Activated CD4-positive, CD25-positive, alpha-beta regulatory T cell treated with anti-CD3 and anti-CD28 coated beads, Interleukin-2, amount 50 U/mL, for 16 hours (primary cell): Measurements from ENCODE around the gene ZNF785.
A peak's percentile ranks its signal among the peaks of the same experiment; 100 is the strongest.
"Not testable (repeated sequence)": the region's sequence is repeated elsewhere in the genome, so short reads cannot be mapped to it uniquely, and the experiment has no call there.

Experiments
- DNase-seq: peaks from one replicate; pipeline ENCODE4 v3.0.0-alpha.2; 2020; ENCODE audit warnings: low read depth, low spot score

The ZNF785 gene

DNA sequence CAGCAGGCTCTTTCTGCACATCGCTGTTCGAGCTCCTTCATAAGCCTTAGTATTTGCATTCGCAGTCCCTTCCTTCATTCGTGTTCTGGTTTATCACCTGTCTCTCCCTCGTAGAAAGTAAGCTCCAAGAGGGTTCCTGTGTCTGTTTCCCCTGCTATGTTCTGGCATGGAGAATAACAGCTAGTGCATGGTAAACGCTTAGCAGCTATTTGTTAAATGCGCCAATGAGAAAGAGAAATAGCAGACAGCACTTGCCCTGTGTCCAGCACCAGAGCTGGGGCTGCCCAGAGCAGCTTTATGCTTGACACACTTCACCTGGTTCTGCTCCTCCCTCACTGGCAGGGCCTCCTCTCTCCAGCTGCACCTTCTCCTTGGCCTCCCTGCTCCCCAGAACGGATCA, 19.5 kb downstream of the ZNF785 start:
- DNase-seq = no peak

DNA sequence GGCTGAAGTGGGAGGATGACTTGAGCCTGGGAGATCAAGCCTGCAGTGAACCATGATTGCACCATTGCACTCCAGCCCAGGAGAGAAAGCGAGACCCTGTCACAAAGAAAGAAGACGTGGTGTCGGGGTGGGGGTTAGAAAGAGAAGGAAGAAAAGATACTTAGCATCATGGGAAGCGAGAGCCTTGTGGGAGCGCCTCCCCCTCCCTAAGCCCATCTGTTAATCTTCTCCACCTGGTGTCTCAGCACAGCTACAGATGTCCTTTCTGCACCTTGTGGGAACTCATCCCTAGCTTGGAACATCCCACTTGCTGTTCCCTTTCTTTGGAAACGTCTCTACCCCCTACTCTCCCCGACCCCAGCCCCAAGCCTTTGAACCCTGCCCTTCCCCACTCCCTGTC, 20.0 kb downstream of the ZNF785 start:
- no peak for DNase-seq

DNA sequence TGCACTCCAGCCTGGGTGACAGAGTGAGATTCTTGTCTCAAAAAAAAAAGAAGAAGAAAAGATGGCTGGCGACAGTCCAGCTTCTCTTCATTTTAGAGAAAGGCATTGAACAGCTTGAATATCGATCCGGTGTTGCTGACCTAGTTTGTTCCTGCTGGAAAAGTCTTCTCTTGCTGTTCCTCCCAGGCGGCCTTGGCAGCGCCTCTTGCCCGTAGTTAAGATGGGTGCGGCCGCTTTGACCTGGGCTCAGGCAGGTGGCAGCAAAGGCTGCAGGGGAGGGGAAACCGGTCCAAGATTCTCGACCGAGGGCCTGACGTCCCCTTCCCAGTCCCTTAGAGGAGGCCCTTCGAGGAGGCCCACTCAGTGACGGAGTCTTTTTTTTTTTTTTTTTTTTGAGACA, 23.5 kb downstream of the ZNF785 start:
- DNase-seq = no peak

DNA sequence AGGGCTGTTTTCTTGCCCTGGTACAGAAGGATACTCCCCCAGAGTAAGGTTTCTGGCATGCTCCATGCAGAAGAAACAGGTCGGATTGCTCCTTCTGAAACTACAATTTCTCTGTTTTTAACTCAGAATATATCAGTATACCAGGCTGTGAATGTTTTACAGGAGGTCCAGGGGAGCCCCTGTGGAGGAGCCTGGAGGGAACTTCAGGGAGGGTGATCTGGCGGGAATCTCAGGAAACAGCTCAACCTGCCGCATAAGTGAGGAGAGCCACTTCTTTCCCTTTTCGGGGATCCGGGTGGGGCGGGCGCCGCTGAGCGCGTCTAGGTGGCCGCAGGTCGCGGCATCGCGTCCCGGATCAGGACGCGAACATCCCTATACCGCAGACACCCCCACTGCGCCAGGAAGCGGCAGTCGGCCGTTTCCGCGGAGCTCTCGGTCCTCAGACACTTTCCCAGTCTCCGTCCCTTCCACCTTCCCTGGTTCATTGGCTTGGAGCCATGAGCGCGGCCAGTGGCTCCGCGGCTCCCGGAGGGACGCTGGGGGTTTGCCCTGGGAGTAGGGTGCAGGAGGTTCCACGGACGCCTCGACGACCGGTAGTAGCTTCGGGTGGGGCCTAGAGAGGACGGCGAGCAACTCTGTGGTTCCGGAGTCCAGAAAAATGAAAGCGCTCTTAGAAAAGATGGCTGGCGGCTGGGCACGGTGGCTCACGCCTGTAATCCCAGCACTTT, 24.2 kb downstream of the ZNF785 start:
- DNase-seq = no peak

DNA sequence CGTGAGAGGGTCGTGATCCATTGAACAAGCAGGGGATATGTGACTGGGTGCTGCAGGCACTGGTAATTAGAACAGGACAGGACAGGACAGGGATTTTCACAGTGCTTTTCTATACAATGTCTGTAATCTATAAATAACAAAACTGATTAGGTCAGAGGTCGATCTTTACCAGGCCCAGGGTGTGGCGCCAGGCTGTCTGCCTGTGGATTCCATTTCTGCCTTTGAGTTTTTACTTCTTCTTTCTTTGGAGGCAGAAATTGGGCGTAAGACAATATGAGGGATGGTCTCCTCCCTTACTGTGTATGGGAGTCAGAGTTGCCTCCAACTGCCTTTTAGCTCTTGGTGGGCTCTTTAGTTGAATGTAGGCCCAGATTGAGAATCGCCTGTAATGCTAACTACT, 25.8 kb downstream of the ZNF785 start:
- DNase-seq = no peak

DNA sequence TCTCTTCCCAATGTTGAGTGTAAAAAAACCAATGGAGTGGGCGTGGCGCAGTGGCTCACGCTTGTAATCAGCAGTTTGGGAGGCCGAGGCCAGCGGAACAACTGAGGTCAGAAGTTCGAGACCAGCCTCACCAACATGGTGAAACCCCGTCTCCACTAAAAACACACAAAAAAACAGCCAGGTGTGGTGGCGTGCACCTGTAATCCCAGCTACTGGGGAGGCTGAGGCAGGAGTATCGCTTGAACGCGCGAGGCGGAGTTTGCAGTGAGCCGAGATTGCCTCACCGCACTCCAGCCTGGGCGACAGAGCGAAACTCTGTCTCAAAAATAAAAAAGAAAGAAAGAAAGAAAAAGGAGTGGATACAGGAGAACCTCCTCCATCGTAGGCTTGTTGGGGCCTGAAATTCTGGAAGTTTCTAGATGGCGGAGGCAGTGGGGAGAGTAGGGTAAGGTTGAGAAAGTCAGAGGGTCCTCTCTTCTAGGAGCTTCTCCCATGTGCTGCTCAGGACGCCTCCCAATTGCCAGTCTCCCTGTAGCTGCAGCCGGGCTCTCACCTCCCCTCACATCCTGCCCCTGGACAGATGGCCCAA, 26.6 kb downstream of the ZNF785 start:
- DNase-seq = no peak

GRCh38 chr16:30557957-30558788, 27.3 kb downstream of the ZNF785 start, which contains the start of gene ZNF764:
Gene ZNF764 (minus strand): TSS chr16:30558374. CDS start chr16:30558182, 192 bp downstream.
- peak; percentile 96 for DNase-seq

DNA sequence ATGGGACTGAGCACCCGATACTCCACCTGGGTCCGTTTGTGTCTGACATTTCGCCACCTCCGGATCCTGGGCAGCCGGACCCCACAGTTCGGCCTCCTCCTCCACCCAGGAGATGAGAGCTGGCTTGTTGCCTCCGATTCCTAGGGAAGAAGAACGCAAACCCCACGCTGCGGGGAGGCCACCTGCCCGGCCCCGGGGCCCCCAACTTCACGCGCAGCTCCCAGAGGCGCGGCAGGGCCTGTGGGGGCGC, 27.9 kb downstream of the ZNF785 start:
- DNase-seq = no peak

DNA sequence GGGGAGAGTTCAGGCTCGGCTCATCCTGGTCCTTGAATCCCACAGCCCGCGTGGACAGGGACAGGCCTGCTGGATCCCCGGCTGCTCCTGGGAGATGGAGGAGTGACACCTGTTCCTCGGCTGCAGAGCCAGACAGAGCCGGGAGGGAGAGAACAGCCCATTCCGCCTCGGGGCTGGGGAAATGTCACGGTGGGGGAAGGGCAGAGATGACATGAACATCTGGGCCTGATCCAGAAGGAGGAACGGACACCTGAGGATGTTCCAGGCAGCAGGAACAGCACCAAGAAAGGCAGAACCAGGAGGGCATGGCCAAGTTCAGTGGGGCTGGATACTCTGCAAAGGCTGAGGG, 29.4 kb downstream of the ZNF785 start:
- DNase-seq = no peak

DNA sequence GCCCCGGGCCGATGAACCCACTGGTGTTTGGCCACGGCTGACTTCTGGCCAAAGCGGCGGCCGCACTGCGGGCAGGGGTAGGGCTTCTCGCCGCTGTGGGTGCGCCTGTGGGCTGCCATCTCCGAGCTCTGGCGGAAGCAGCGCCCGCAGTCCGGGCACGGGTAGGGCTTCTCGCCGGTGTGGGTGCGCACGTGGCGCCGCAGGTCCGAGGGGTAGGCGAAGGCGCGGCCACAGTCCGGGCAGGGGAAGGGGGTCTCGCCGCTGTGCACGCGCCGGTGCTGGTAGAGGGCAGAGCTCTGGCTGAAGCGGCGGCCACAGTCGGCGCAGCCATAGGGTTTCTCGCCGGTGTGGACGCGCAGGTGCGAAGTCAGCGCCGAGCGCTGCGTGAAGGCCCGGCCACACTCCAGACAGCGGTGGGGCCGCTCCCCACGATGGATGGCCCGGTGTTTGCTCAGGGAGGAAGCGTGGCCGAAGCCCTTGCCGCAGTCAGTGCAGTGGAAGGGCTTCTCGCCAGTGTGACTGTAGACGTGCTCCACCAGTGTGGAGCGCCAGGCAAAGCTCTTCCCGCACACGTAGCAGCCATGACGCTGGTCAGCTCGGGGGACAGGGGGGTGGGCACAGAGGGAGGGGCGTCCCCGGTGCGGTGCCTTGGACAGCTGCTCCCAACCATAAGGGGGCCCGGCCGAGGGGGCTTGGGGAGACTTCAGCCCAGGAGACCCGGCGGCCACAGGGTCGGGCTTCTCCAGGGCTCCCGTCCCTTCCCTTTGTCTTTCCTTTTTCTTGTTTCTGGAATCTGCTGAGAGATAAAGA, 30.0 kb downstream of the ZNF785 start:
- no peak for DNase-seq

DNA sequence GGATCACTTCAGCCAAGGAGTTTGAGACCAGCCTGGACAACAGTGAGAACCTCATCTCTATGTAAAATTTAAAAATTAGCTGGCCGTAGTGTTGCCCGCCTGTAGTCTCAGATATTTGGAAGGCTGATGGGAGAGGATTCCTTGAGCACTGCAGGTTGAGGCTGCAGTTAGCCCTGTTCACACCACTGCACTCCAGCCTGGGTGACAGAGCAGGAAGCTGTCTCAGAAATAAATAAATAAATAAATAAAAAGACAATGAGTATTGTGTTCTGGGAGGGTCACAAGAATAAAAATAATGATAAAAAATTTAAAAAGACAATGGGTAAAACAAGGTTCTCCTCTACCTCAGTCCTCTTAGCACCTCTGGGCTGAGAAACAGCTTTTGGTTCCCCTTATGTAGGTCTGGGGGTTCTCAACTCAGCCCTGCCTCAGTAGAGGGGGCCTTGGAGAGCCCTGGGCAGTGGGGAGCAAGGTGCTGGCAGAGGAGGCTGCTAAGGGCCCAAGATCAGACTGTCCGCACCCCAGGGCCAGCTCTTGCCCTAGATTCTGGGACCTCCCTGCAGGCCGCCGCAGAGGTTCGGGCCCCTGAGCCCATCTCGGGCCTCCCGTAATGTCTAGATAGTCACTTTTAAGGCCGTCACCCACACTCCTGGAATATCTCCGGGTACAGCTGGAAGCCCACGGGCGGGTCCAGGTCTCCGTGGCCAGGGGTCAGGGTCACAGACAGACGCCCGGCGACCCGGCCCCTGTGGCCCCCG, 30.8 kb downstream of the ZNF785 start:
- no peak for DNase-seq

DNA sequence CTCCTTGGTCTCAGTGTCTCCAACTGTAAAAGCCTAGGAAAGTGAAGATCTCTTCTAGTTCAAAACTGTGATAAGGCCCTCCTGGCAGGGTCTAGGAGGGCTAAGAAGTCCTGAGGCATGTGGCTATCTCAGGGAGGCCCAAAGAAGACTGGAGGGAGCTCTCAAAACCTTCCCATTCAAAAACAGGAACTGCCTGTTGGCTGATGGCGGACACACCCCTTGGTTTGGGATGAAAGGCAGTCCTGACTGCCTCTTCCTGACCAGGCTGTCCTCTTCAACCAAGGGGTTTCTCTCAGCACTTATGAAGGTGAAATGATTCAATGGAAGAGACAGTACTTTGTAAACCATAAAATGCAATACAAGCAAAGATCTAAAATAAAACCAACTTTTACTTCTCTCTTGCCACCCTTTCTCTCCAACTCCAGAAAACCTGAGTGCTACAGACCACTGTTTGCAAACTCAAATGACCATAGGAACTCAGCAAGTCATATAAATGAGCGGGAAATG, 32.1 kb downstream of the ZNF785 start:
- no peak for DNase-seq

- no peak for DNase-seq
These were observed 32.5 kb downstream of the ZNF785 start for GRCh38 chr16:30552956-30553355.

GRCh38 chr16:30551781-30552180, 33.7 kb downstream of the ZNF785 start:
- peak; percentile 33 for DNase-seq

DNA sequence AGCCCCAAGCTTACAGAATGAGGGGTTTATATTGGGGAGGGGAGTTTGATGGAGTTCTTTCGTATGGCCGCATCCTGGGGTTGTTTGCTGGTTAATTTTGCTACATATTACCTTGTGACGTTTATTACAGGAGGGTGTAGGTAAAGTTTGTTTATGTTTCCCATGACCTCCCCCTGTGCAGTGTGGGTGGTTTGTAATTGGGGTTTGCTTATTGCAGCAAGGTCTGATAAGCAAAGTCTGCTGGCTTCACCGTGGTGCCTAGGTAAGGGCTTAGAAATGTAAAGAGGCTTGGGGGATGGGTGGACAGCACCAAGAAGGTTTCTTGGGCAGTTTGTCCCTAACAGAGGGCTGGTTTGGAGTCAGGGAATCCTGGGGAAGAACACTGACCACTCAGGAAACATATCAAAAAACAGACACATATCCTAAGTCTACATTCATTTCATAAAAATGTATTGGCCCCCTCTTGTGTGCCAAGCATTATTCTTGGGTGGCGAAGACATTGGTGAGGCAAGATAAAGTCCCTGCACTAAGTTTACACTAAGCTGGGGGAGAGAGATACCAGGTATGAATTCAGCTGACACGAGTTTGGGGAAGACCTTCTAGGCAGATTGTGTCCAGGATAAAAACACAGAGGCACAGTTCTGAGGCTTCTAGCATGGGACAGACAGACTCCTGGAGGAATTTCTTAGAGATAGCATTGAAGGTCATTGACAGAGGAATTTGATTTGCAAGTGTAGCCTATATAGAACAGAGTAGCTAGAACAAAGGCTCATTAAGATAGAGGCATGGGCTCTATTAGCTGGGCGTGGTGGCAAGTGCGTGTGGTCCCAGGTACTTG, 36.9 kb downstream of the ZNF785 start:
- DNase-seq = no peak

GRCh38 chr16:30546115-30546514, 39.4 kb downstream of the ZNF785 start:
- no peak for DNase-seq

DNA sequence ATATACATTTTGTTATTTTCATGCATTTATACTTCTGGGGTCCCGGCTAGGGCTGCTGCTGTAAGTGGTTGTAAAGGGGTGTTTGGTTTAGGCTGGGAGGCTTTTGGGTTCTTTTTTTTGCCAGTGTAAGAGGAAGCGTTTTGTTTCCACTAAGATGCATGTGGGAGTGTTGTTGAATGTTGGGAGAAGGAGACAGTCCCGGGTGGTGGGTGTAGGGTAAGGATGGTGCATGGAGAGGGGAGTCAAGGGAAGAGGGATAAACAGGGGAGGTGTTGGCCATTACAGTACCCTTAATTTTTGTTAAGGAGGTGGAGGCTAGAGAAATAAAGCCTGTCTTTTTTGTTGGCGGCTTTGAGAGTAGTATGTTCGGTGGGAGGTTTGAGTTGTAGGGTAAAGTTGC, 42.4 kb downstream of the ZNF785 start:
- DNase-seq = no peak

- no peak for DNase-seq
These were observed 43.8 kb downstream of the ZNF785 start for GRCh38 chr16:30541502-30542329.

GRCh38 chr16:30540916-30541464, 44.5 kb downstream of the ZNF785 start:
- DNase-seq = not testable (repeated sequence)
